ENCODE results near the gene MMS22L.

The MMS22L gene

GRCh38 chr6:97128507-97128906 lies 154.5 kb downstream of the MMS22L start:
- no peak for DNase-seq
- intact Hi-C loops (cut with DNase I; ENCODE audit: low total_unique reads), result no loop called here
- no peaks in the 10 kb centered on the region for H3K4me1 ChIP-seq
- no peaks in the 10 kb centered on the region for H3K36me3 ChIP-seq
- H3K9me3 ChIP-seq, result no peaks in the 10 kb centered on the region
- no peaks in the 10 kb centered on the region for H3K27me3 ChIP-seq
- no peak overlapping the region for H3K4me3 ChIP-seq
- H3K27ac ChIP-seq, result no peak overlapping the region
- TF ChIP-seq CTCF (IDR thresholded peaks at IDR 0.05), result no peak

GRCh38 chr6:97123652-97124051 lies 159.4 kb downstream of the MMS22L start:
- TF ChIP-seq CTCF (IDR thresholded peaks at IDR 0.05), result no peak
- Histone ChIP-seq H3K27me3 (no peaks in the 10 kb centered on the region), H3K27ac (no peak overlapping the region), H3K4me3 (no peak overlapping the region), H3K36me3 (no peaks in the 10 kb centered on the region), H3K9me3 (peaks cover 0 to 6% (median 6%) of the 10 kb centered on the region in 3 donors), H3K4me1 (no peaks in the 10 kb centered on the region)
- intact Hi-C loops (cut with DNase I; ENCODE audit: low total_unique reads), result no loop called here
- DNase-seq, result no peak

DNA sequence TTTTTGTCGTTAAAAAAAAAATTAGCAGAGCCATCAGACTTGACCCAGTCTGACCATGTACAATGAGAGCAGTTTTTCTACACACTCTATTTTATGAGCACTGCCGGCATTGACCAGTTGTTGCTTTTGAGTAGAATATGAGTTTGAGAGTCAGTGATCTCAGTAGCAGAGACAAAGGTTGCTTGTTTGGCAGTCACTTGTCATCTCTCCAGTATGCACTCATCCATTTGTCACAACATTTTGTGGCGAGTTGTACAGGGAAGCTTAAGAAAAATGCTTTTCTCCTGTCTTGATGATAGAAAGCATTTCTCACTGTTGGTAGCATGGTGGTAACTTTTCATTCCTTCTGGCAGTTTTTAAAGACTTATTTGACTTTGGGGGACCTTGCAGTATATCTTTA lies 159.9 kb downstream of the MMS22L start:
- Histone ChIP-seq H3K9me3 (peaks cover 0 to 6% (median 6%) of the 10 kb centered on the region in 3 donors), H3K4me1 (no peaks in the 10 kb centered on the region), H3K27ac (no peak overlapping the region), H3K36me3 (no peaks in the 10 kb centered on the region), H3K27me3 (no peaks in the 10 kb centered on the region), H3K4me3 (no peak overlapping the region)
- TF ChIP-seq CTCF (IDR thresholded peaks at IDR 0.05), result no peak
- no peak for DNase-seq
- intact Hi-C loops (cut with DNase I; ENCODE audit: low total_unique reads), result no loop called here

DNA sequence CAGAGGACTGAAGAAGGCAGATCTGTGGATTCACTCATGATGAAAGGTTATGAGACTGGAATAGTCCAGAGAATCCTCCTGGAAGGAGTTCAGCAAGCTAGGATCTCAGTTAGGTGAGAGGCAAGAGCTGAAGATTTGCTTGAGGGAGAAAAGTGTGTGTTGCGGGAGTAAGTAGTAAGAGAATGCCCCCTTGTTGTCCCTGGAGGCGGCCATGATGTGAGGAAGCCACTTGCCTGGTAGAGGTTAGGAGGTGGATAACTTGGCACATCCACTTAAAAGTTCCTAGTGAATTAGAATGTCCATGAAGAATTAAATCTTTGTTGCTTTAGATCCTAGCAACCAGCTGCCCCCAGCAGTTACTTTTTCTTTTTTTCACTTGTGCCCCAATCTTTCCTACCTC lies 162.5 kb downstream of the MMS22L start:
- no peak overlapping the region for H3K4me3 ChIP-seq
- no peak for DNase-seq
- no peaks in the 10 kb centered on the region for H3K27me3 ChIP-seq
- TF ChIP-seq CTCF (IDR thresholded peaks at IDR 0.05), result no peak
- no peaks in the 10 kb centered on the region for H3K36me3 ChIP-seq
- no peak overlapping the region for H3K27ac ChIP-seq
- no peaks in the 10 kb centered on the region for H3K4me1 ChIP-seq
- intact Hi-C loops (cut with DNase I; ENCODE audit: low total_unique reads), result no loop called here
- peaks cover 0 to 6% (median 6%) of the 10 kb centered on the region in 3 donors for H3K9me3 ChIP-seq

DNA sequence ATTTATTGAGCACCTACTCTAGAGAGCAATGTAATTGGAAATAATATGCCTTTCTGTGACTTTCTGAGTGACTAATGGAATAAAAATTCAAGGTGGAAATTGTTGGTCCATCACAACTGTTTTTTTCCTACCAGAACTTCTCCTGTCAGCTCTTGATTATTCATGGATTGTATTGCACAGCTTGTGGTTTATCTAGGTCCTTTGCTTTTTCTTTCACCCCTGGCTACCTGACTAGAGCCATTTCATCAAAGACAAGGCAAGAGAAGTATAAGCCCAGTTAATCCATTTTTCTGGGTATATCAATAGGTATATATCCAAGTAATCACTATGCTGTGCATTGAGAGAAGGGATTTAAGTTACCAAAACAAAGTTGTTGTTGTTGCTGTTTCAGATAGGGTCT lies 168.4 kb downstream of the MMS22L start:
- peaks cover 0 to 17% (median 7%) of the 10 kb centered on the region in 3 donors for H3K9me3 ChIP-seq
- no peaks in the 10 kb centered on the region for H3K27me3 ChIP-seq
- no peak overlapping the region for H3K27ac ChIP-seq

More for the DNA sequence above, 168.4 kb downstream of the MMS22L start:
- Histone ChIP-seq H3K4me1 (no peaks in the 10 kb centered on the region), H3K36me3 (peaks cover 0 to 6% (median 0%) of the 10 kb centered on the region in 3 donors), H3K4me3 (no peak overlapping the region)
- no peak for DNase-seq
- TF ChIP-seq CTCF (IDR thresholded peaks at IDR 0.05), result no peak
- intact Hi-C loops (cut with DNase I; ENCODE audit: low total_unique reads), result no loop called here
